GM18867 (cell line): ENCODE measurements around the gene LY6G6C.

Experiments used
- ATAC-seq: cut with Tn5 transposase; IDR thresholded peaks from one replicate; pipeline ENCODE4 v1.9.1; 2021; ENCODE audit warnings: mild to moderate bottlenecking, moderate library complexity; ENCODE audit not compliant: unreplicated experiment

LY6G6C gene

DNA sequence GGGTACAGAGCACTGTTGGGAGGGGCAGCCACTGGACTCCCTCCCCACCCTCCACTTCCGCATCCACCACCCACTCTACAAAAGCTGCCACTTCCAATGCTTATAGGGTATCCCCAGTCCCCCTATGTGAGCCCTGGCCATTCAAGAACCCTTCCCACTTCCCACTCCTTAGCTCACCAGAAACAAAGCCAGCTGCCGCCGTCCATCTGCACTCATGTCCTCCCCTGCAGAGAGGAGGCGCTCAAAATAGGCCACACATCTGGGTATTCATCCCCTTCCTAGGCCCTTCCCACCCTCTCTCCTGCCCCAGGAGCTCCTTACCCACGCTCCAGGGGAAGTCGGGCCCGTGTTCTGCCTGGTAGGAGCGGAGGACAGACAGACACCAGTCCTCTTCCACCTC is 34.2 kb downstream of the LY6G6C start:
- no peak for ATAC-seq

DNA sequence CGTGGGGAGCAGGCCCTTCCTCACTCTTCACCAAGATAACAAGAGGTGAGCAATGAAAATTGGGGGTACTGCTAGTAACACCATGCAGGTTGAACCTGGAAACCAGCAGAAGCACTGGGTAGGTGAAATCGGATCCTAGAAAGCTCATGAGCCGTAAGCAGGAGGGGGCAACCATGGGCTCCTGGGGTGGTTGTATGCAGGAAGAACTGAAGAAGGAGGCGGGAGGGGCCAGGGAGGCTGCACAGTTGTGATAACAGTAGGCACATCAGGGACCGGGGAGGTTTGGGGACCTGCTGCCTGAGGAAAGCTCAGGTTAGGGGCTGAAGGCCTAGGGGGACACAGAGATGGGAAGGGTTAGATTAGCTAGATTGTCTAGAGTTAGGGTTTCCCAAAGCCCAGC is 35.1 kb downstream of the LY6G6C start:
- ATAC-seq = no peak

DNA sequence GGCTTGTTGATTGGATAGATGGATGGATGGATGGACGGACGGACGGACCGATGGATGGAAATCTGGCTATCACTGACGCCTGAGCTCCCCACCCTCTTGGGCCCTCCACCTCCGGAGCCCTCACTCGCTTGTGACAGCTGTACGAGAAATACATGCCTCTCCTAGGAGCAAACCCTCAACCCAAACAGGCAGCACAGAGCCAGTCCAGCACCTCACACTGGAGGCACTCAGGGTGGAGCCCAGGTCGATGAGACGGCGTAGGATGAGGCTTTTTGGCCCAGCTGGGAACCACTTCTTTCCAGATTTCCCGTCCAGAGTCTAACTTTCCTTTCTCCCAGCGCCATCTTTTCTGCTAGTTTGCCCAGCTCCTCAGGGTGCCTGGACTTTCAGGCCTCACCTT is 38.0 kb downstream of the LY6G6C start:
- ATAC-seq = no peak

DNA sequence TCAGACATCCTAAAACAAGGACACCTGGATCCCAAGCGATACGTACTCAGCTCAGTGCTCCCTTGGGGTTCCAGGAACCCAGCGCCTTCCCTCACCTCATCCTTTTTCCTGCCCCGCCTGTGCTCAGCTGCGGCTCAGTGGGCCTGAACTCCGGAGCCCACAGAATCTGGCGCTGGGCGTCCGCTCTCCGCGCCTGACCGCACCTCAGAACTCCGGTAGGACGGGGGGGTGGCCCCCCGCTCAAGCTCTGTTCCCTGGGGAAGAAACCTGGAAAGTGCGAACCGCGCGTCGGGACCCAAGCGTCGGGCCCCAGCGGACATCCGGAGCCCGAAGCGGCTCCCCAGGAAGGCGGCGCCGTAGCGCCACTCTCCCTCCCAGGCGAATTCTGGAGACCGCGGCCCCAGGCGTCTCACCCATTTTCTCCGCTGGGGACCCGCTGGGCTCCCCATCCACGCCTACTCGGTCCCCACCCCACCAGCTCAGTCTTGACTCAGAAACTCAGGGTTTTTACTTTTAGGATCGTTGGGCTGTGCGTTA is 40.3 kb downstream of the LY6G6C start:
- ATAC-seq = no peak

DNA sequence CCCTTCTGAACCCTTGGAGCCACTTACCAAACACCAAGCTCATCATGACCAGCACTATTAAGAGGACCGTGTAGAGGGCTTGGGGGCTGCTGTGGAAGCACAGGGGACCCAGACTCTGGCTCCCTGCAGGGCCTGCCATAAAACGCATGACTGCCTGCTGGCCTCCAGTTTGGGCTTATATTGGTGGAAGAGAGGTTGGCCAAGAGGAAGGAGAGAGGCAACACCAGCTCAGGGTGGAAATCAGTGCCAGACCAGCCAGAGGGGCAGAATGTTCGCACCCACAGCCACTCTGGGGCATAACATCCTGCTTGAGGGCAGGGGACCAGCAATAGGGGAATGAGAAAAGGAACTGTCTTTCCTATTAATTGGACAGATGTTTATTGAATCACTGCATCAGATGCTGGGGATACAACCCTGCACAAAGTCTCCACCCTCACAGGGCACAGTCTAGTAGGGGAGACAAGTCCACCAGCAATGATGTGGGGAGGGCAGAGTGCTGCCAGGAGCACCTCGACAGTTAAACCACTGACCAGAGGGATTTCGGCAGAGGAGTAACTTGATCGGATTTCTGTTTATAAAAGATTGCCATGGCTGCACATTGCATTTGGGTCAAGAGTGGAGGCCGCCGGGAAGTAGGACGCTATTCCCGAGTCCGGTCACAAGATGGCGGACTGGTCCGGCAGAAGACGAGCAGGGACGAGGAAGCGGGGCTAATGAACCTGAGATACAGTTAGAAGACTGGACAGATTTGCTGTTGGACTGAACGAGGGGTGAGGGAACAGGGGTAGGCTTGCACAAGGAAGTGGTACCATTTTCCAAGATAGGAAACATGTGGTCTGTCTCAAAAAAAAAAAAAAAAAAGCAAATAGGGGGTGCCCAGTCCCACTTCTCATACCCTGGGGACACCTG is 41.1 kb downstream of the LY6G6C start, which contains the start of gene LY6G5C:
LY6G5C (minus strand) TSS at position 842 of the 909 bp plus-strand sequence; CDS start at position 148, 694 bp downstream.
- ATAC-seq = peak; percentile 42

DNA sequence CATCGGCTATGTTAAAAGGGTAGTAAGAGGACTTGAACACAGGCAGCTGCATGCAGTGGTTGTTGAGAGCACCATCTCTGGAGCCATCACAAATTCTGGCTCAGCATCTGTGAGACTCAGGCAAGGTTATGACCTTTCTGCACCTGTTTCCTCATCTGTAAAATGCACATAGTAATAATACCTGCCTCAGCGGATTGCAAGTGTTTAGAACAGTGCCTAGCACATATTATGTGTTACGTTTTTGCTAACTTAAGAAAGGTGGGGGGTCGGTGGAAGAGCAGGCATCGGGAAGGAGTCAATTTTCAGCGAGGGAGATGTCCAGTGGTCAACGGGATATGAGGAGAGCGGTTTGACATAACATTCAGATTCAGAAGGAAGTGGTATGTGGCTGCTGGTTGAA is 43.6 kb downstream of the LY6G6C start:
- no peak for ATAC-seq

DNA sequence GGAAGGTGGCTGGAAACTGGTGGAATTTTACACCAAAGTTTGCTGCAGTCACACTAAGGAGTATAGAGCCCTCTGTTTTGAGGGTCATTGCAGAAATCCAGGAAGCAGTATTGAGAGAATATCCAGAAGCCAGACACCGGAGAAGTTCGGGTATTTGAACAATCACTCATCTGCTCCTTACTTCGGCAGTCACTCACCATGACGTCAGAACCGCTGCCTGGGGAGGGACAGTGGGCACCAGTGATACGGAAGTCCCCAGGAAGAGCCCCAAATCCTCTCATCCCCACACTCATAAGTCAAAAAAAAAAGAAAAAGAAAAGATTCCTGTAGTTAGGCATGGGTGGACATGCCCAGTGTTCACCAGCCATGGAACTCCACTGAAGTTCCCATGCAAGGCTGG is 44.6 kb downstream of the LY6G6C start:
- ATAC-seq = no peak

DNA sequence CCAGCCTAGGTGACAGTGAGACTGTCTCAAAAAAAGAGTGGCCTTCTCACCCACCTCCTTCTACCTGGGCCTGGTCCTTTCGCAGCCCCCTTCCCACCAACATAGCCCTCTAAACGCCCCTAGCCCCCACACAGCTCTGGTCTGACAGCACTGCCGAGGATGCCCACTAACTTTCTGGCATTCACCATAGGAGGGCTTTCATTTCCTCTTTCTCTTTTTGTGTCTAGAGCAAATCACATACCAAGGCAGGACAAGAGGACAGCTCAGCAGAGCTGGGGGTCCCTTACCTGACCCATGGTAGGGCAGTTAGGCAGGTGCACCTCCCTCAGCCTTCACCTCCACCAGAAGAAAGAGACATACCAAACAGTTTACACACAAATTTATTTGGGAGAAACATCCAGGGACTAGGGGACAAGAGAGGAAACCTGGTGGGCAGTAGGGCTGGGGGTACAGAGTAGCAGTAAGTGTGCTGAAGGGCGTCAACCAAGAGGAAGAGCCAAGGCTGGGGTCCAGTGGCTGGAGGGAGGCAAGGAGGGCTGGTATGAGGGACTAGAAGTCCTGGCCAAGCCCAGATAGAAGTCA is 45.1 kb downstream of the LY6G6C start:
- ATAC-seq = no peak

DNA sequence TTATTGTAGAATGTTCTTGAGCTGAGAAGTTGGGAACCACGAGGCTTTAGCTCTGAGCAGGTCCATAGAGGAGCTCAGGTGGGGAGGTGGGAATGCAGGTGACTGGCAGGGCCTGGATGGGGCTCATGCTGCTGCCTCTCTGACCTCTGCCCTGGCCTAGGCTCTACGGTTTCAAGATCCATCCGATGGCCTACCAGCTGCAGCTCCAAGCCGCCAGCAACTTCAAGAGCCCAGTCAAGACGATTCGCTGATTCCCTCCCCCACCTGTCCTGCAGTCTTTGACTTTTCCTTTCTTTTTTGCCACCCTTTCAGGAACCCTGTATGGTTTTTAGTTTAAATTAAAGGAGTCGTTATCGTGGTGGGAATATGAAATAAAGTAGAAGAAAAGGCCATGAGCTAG is 51.9 kb downstream of the LY6G6C start, which contains the start of gene LY6G5B:
LY6G5B (plus strand) TSS at position 301 of the 400 bp plus-strand sequence. CDS start 975 bp downstream, outside the sequence.
- ATAC-seq = no peak
